AG10803 (cell line): ENCODE results near the gene INTS14.
"Not testable (repeated sequence)": the region's sequence is repeated elsewhere in the genome, so short reads cannot be mapped to it uniquely, and the experiment has no call there.

Source experiments
- DNase-seq: peaks from one replicate; pipeline ENCODE4 v3.0.0; 2010; ENCODE audit warnings: low read depth
- H3K4me3 ChIP-seq: 2 replicates; pipeline ENCODE4 v1.5.1; 2011; ENCODE audit warnings: mild to moderate bottlenecking, low read length, control low read depth
- CTCF ChIP-seq: conservative IDR thresholded peaks from 2 replicates; pipeline ENCODE4 v1.5.1; 2011; ENCODE audit warnings: mild to moderate bottlenecking, low read length, control low read depth, inconsistent platforms

Gene INTS14

GRCh38 chr15:65569728-65570127 is 41.2 kb downstream of the INTS14 start:
- no peak overlapping the region for H3K4me3 ChIP-seq
- DNase-seq, result no peak
- TF ChIP-seq CTCF, result no peak

- no peak overlapping the region for H3K4me3 ChIP-seq
- TF ChIP-seq CTCF, result no peak
- DNase-seq, result no peak
These were observed 49.0 kb downstream of the INTS14 start for GRCh38 chr15:65561934-65562333.

- no peak overlapping the region for H3K4me3 ChIP-seq
- DNase-seq, result no peak
- no peak for TF ChIP-seq CTCF
These were observed 51.0 kb downstream of the INTS14 start for GRCh38 chr15:65559941-65560340.

GRCh38 chr15:65558997-65559760 is 51.8 kb downstream of the INTS14 start:
- DNase-seq, result no peak
- no peak for TF ChIP-seq CTCF
- no peak overlapping the region for H3K4me3 ChIP-seq

GRCh38 chr15:65558336-65558735 is 52.6 kb downstream of the INTS14 start:
- TF ChIP-seq CTCF, result no peak
- no peak overlapping the region for H3K4me3 ChIP-seq
- DNase-seq, result peak; percentile 25

- H3K4me3 ChIP-seq, result no peak overlapping the region
- TF ChIP-seq CTCF, result no peak
- no peak for DNase-seq
These were observed 54.3 kb downstream of the INTS14 start for GRCh38 chr15:65556622-65557021.

GRCh38 chr15:65553691-65554090 is 57.2 kb downstream of the INTS14 start:
- H3K4me3 ChIP-seq, result no peak overlapping the region
- DNase-seq, result no peak
- TF ChIP-seq CTCF, result no peak

- not testable (repeated sequence) for H3K4me3 ChIP-seq, DNase-seq
These were observed 58.1 kb downstream of the INTS14 start for GRCh38 chr15:65552851-65553250.
